GM23338 (cell line): ENCODE data around the gene ASB2. TPM values are rescaled to one million over a fixed set of nuclear protein-coding genes. Genes with fewer than 3 reads are reported as not detected.

Experiments
- ATAC-seq: fragments of 200-7000 bp; cut with Tn5 transposase; 3 replicates; pipeline ENCODE4 v1.9.1; 2020
- DNase-seq: peaks from one replicate; pipeline ENCODE4 v3.0.0-alpha.2; 2015; ENCODE audit warnings: low spot score
- H2AFZ ChIP-seq: fragments of 200-600 bp; sonication (generic); 2 replicates; pipeline ENCODE4 v1.8.0; 2016; ENCODE audit warnings: antibody characterized with exemption, mild to moderate bottlenecking, moderate library complexity
- H3F3A ChIP-seq: fragments of 200-600 bp; sonication (generic); replicated peaks from 2 replicates; pipeline ENCODE4 v1.8.0; 2017; ENCODE audit warnings: antibody characterized with exemption, mixed run types, low read depth
- H3K27ac ChIP-seq: fragments of 200-600 bp; sonication (generic); 2 replicates; pipeline ENCODE4 v1.6.1; 2016; ENCODE audit warnings: low read depth
- H3K27me3 ChIP-seq: fragments of 200-600 bp; sonication (generic); 2 replicates; pipeline ENCODE4 v1.8.0; 2016; ENCODE audit warnings: mild to moderate bottlenecking, mixed run types, moderate library complexity; ENCODE audit not compliant: insufficient read depth
- H3K36me3 ChIP-seq: fragments of 200-600 bp; sonication (generic); 2 replicates; pipeline ENCODE4 v1.8.0; 2016; ENCODE audit warnings: mild to moderate bottlenecking; ENCODE audit not compliant: insufficient read depth
- H3K4me1 ChIP-seq: fragments of 200-600 bp; sonication (generic); 2 replicates; pipeline ENCODE4 v1.8.0; 2016; ENCODE audit warnings: mild to moderate bottlenecking, moderate library complexity; ENCODE audit not compliant: insufficient read depth
- H3K4me2 ChIP-seq: fragments of 200-600 bp; sonication (generic); 2 replicates; pipeline ENCODE4 v1.7.1; 2017; ENCODE audit warnings: mixed run types
- H3K4me3 ChIP-seq: fragments of 200-600 bp; sonication (generic); 2 replicates; pipeline ENCODE4 v1.6.1; 2016; ENCODE audit warnings: mixed run types
- H3K79me2 ChIP-seq: fragments of 200-600 bp; sonication (generic); replicated peaks from 2 replicates; pipeline ENCODE4 v1.8.0; 2017; ENCODE audit warnings: mild to moderate bottlenecking; ENCODE audit not compliant: insufficient read depth
- H3K9me2 ChIP-seq: fragments of 200-600 bp; sonication (generic); 2 replicates; pipeline ENCODE4 v1.8.0; 2017; ENCODE audit not compliant: insufficient read depth
- H4K20me1 ChIP-seq: fragments of 200-600 bp; sonication (generic); replicated peaks from 2 replicates; pipeline ENCODE4 v1.8.0; 2017; ENCODE audit warnings: mild to moderate bottlenecking; ENCODE audit not compliant: insufficient read depth
- H3K27ac Mint-ChIP-seq: 2 replicates; pipeline ENCODE4 v1.8.0; 2020; ENCODE audit warnings: inconsistent platforms, mild to moderate bottlenecking, moderate library complexity, mixed read lengths
- H3K27me3 Mint-ChIP-seq: 3 replicates; pipeline ENCODE4 v1.8.0; 2022; ENCODE audit warnings: low read depth, mild to moderate bottlenecking, moderate library complexity, mixed read lengths, inconsistent platforms; ENCODE audit not compliant: insufficient read depth, poor library complexity
- H3K36me3 Mint-ChIP-seq: 3 replicates; pipeline ENCODE4 v1.8.0; 2021; ENCODE audit warnings: low read depth, mild to moderate bottlenecking, inconsistent platforms, moderate library complexity, mixed read lengths
- H3K4me1 Mint-ChIP-seq: 3 replicates; pipeline ENCODE4 v1.8.0; 2020; ENCODE audit warnings: mild to moderate bottlenecking, inconsistent platforms, mixed read lengths
- H3K4me3 Mint-ChIP-seq: 3 replicates; pipeline ENCODE4 v1.8.0; 2021; ENCODE audit warnings: moderate library complexity, mild to moderate bottlenecking, inconsistent platforms, mixed read lengths
- H3K9me3 Mint-ChIP-seq: 3 replicates; pipeline ENCODE4 v1.8.0; 2020; ENCODE audit warnings: moderate library complexity, mild to moderate bottlenecking, inconsistent platforms, mixed read lengths
- CREB1 ChIP-seq: fragments of 250-450 bp; sonication (Bioruptor Pico); IDR thresholded peaks from 2 replicates; pipeline ENCODE4 v1.5.0; 2020; ENCODE audit warnings: low read depth, mild to moderate bottlenecking, moderate library complexity
- EZH2 ChIP-seq: fragments of 200-600 bp; sonication (generic); IDR thresholded peaks from one replicate; pipeline ENCODE4 v1.8.0; 2017; ENCODE audit warnings: antibody characterized with exemption, mild to moderate bottlenecking, low read depth; ENCODE audit not compliant: unreplicated experiment
- EZH2phosphoT487 ChIP-seq: fragments of 200-600 bp; sonication (generic); IDR thresholded peaks from one replicate; pipeline ENCODE4 v1.8.1; 2018; ENCODE audit warnings: antibody characterized with exemption; ENCODE audit not compliant: unreplicated experiment
- JUNB ChIP-seq: IDR thresholded peaks from one replicate; pipeline ENCODE4 v1.6.1; 2016; ENCODE audit warnings: antibody characterized with exemption; ENCODE audit not compliant: unreplicated experiment
- NANOG ChIP-seq: IDR thresholded peaks from 2 replicates; pipeline ENCODE4 v1.6.1; 2016; ENCODE audit warnings: antibody characterized with exemption, borderline replicate concordance
- POLR2AphosphoS5 ChIP-seq: IDR thresholded peaks from 2 replicates; pipeline ENCODE4 v1.6.1; 2016; ENCODE audit warnings: antibody characterized with exemption, low read depth
- STAT1 ChIP-seq: IDR thresholded peaks from one replicate; pipeline ENCODE4 v1.6.1; 2016; ENCODE audit warnings: antibody characterized with exemption; ENCODE audit not compliant: unreplicated experiment
- ZNF114 ChIP-seq: fragments of 250-450 bp; sonication (Bioruptor Pico); IDR thresholded peaks from 2 replicates; pipeline ENCODE4 v1.5.0; 2020; ENCODE audit warnings: mild to moderate bottlenecking, moderate library complexity
- ZNF331 ChIP-seq: fragments of 250-450 bp; sonication (Bioruptor Pico); IDR thresholded peaks from 2 replicates; pipeline ENCODE4 v1.5.0; 2020; ENCODE audit warnings: low read depth, mild to moderate bottlenecking, moderate library complexity
- polyA plus RNA-seq: library from polyadenylated mRNA; unstranded; fragments of >200 nt; fragmentation: Nextera tagmentation; extraction: Ambion mirVana; gene quantifications from 2 replicates; pipeline ENCODE4 v1.2.1, GENCODE V29; 2016
- total RNA-seq: library from RNA; depleted of rRNA; stranded (reverse); fragments of >200 nt; shearing (Covaris generic); gene quantifications from 2 replicates; pipeline ENCODE4 v1.2.3, GENCODE V29; 2014
- TF ChIP-seq, protein P1 (sequence below): IDR thresholded peaks from 2 replicates; pipeline ENCODE4 v1.6.1; 2016; ENCODE audit warnings: antibody characterized with exemption
- TF ChIP-seq, protein P2 (sequence below): IDR thresholded peaks from one replicate; pipeline ENCODE4 v1.6.1; 2018; ENCODE audit warnings: antibody characterized with exemption; ENCODE audit not compliant: unreplicated experiment
- TF ChIP-seq, protein P3 (sequence below): fragments of 250-450 bp; sonication (Bioruptor Pico); IDR thresholded peaks from 2 replicates; pipeline ENCODE4 v1.5.0; 2020; ENCODE audit warnings: mild to moderate bottlenecking, moderate library complexity
- TF ChIP-seq, protein P4 (sequence below), 2 experiments: fragments of 200-600 bp in 1 of 2; sonication (generic) in 1 of 2; conservative IDR thresholded peaks; 2 replicates each; pipeline versions ENCODE4 v1.5.1 to v1.6.1; 2016 to 2017; ENCODE audit warnings: antibody characterized with exemption in 2 of 2, low read depth in 2 of 2, mild to moderate bottlenecking in 2 of 2, moderate library complexity in 1 of 2

ASB2 gene
- total and polyA plus RNA-seq, 2 experiments from 2014 or later, result 1.2 to 1.7 TPM

DNA sequence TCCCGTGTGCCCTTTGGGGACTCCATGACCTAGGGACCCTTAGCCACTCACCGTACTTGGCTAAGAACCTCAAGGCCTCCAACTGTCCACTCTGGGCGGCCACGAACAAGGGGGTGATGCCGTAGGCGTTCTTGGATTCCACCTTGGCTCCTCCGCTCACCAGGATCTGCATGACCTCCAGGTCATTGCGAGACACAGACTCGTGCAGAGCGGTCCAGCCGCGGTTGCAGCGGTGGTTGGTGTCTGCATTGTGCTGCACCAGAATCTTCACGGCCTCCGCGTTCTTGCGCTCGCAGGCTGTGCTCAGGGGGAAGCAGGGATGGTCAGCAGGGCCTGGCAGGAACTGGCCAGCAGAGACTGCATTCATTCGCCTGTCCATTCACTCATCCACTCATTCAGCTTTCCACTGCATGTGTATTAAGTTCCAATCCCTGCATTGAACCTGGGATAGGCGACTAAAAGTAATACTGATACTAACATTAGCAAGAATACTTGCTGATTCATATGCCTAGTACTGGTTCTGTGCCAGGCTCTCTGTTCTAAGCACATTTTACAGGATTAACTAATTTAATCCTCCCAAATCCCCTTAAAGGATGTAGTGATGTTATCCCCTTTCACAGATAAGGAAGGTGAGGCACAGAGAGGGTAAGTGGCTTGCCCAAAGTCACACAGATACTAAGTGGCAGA, 25.3 kb downstream of the ASB2 start:
- Mint-ChIP-seq H3K4me3 (no peak overlapping the region), H3K36me3 (no peaks in the 10 kb centered on the region), H3K27ac (no peak overlapping the region), H3K9me3 (no peaks in the 10 kb centered on the region), H3K4me1 (peaks cover 16% of the 10 kb centered on the region), H3K27me3 (peaks cover 7% of the 10 kb centered on the region)
- H3K36me3 ChIP-seq, result no peaks in the 10 kb centered on the region
- no peak overlapping the region for H3K27ac ChIP-seq
- ATAC-seq (no peak), DNase-seq (no peak)
- no peak overlapping the region for H2AFZ ChIP-seq
- no peak overlapping the region for H3K4me3 ChIP-seq
- H3K4me2 ChIP-seq, result no peak overlapping the region
- H3K9me2 ChIP-seq, result no peaks in the 10 kb centered on the region
- no peaks in the 10 kb centered on the region for H4K20me1 ChIP-seq
- no peaks in the 10 kb centered on the region for H3K79me2 ChIP-seq
- no peaks in the 10 kb centered on the region for H3K4me1 ChIP-seq
- H3F3A ChIP-seq, result no peaks in the 10 kb centered on the region
- no peak for TF ChIP-seq JUNB
- no peak for TF ChIP-seq ZNF114 (CRISPR knock-in tag)
- TF ChIP-seq, protein P1, sequence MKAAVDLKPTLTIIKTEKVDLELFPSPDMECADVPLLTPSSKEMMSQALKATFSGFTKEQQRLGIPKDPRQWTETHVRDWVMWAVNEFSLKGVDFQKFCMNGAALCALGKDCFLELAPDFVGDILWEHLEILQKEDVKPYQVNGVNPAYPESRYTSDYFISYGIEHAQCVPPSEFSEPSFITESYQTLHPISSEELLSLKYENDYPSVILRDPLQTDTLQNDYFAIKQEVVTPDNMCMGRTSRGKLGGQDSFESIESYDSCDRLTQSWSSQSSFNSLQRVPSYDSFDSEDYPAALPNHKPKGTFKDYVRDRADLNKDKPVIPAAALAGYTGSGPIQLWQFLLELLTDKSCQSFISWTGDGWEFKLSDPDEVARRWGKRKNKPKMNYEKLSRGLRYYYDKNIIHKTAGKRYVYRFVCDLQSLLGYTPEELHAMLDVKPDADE, result no peak
- no peak for TF ChIP-seq POLR2AphosphoS5
- no peak for TF ChIP-seq NANOG
- TF ChIP-seq EZH2, result no peak
- no peak for TF ChIP-seq CREB1 (CRISPR knock-in tag)
- no peak for TF ChIP-seq STAT1
- TF ChIP-seq, protein P2, sequence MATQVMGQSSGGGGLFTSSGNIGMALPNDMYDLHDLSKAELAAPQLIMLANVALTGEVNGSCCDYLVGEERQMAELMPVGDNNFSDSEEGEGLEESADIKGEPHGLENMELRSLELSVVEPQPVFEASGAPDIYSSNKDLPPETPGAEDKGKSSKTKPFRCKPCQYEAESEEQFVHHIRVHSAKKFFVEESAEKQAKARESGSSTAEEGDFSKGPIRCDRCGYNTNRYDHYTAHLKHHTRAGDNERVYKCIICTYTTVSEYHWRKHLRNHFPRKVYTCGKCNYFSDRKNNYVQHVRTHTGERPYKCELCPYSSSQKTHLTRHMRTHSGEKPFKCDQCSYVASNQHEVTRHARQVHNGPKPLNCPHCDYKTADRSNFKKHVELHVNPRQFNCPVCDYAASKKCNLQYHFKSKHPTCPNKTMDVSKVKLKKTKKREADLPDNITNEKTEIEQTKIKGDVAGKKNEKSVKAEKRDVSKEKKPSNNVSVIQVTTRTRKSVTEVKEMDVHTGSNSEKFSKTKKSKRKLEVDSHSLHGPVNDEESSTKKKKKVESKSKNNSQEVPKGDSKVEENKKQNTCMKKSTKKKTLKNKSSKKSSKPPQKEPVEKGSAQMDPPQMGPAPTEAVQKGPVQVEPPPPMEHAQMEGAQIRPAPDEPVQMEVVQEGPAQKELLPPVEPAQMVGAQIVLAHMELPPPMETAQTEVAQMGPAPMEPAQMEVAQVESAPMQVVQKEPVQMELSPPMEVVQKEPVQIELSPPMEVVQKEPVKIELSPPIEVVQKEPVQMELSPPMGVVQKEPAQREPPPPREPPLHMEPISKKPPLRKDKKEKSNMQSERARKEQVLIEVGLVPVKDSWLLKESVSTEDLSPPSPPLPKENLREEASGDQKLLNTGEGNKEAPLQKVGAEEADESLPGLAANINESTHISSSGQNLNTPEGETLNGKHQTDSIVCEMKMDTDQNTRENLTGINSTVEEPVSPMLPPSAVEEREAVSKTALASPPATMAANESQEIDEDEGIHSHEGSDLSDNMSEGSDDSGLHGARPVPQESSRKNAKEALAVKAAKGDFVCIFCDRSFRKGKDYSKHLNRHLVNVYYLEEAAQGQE, result no peak
- TF ChIP-seq, protein P3, sequence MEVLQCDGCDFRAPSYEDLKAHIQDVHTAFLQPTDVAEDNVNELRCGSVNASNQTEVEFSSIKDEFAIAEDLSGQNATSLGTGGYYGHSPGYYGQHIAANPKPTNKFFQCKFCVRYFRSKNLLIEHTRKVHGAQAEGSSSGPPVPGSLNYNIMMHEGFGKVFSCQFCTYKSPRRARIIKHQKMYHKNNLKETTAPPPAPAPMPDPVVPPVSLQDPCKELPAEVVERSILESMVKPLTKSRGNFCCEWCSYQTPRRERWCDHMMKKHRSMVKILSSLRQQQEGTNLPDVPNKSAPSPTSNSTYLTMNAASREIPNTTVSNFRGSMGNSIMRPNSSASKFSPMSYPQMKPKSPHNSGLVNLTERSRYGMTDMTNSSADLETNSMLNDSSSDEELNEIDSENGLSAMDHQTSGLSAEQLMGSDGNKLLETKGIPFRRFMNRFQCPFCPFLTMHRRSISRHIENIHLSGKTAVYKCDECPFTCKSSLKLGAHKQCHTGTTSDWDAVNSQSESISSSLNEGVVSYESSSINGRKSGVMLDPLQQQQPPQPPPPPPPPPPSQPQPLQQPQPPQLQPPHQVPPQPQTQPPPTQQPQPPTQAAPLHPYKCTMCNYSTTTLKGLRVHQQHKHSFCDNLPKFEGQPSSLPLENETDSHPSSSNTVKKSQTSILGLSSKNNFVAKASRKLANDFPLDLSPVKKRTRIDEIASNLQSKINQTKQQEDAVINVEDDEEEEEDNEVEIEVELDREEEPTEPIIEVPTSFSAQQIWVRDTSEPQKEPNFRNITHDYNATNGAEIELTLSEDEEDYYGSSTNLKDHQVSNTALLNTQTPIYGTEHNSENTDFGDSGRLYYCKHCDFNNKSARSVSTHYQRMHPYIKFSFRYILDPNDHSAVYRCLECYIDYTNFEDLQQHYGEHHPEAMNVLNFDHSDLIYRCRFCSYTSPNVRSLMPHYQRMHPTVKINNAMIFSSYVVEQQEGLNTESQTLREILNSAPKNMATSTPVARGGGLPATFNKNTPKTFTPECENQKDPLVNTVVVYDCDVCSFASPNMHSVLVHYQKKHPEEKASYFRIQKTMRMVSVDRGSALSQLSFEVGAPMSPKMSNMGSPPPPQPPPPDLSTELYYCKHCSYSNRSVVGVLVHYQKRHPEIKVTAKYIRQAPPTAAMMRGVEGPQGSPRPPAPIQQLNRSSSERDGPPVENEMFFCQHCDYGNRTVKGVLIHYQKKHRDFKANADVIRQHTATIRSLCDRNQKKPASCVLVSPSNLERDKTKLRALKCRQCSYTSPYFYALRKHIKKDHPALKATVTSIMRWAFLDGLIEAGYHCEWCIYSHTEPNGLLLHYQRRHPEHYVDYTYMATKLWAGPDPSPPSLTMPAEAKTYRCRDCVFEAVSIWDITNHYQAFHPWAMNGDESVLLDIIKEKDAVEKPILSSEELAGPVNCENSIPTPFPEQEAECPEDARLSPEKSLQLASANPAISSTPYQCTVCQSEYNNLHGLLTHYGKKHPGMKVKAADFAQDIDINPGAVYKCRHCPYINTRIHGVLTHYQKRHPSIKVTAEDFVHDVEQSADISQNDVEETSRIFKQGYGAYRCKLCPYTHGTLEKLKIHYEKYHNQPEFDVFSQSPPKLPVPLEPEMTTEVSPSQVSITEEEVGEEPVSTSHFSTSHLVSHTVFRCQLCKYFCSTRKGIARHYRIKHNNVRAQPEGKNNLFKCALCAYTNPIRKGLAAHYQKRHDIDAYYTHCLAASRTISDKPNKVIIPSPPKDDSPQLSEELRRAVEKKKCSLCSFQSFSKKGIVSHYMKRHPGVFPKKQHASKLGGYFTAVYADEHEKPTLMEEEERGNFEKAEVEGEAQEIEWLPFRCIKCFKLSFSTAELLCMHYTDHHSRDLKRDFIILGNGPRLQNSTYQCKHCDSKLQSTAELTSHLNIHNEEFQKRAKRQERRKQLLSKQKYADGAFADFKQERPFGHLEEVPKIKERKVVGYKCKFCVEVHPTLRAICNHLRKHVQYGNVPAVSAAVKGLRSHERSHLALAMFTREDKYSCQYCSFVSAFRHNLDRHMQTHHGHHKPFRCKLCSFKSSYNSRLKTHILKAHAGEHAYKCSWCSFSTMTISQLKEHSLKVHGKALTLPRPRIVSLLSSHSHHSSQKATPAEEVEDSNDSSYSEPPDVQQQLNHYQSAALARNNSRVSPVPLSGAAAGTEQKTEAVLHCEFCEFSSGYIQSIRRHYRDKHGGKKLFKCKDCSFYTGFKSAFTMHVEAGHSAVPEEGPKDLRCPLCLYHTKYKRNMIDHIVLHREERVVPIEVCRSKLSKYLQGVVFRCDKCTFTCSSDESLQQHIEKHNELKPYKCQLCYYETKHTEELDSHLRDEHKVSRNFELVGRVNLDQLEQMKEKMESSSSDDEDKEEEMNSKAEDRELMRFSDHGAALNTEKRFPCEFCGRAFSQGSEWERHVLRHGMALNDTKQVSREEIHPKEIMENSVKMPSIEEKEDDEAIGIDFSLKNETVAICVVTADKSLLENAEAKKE, result no peak
- TF ChIP-seq EZH2phosphoT487, result no peak
- TF ChIP-seq ZNF331 (CRISPR knock-in tag), result no peak
- TF ChIP-seq, protein P4, sequence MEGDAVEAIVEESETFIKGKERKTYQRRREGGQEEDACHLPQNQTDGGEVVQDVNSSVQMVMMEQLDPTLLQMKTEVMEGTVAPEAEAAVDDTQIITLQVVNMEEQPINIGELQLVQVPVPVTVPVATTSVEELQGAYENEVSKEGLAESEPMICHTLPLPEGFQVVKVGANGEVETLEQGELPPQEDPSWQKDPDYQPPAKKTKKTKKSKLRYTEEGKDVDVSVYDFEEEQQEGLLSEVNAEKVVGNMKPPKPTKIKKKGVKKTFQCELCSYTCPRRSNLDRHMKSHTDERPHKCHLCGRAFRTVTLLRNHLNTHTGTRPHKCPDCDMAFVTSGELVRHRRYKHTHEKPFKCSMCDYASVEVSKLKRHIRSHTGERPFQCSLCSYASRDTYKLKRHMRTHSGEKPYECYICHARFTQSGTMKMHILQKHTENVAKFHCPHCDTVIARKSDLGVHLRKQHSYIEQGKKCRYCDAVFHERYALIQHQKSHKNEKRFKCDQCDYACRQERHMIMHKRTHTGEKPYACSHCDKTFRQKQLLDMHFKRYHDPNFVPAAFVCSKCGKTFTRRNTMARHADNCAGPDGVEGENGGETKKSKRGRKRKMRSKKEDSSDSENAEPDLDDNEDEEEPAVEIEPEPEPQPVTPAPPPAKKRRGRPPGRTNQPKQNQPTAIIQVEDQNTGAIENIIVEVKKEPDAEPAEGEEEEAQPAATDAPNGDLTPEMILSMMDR (conservative IDR thresholded peaks at IDR 0.05; ENCODE audit: low read depth in 2 of 2), result no peak
- H3K27me3 ChIP-seq, result no peaks in the 10 kb centered on the region
